ENCODE results near the gene GJA4.

GRCh38 chr1:34792424-34792823 is 375 bp upstream of the GJA4 start:
- TF ChIP-seq, protein P1, sequence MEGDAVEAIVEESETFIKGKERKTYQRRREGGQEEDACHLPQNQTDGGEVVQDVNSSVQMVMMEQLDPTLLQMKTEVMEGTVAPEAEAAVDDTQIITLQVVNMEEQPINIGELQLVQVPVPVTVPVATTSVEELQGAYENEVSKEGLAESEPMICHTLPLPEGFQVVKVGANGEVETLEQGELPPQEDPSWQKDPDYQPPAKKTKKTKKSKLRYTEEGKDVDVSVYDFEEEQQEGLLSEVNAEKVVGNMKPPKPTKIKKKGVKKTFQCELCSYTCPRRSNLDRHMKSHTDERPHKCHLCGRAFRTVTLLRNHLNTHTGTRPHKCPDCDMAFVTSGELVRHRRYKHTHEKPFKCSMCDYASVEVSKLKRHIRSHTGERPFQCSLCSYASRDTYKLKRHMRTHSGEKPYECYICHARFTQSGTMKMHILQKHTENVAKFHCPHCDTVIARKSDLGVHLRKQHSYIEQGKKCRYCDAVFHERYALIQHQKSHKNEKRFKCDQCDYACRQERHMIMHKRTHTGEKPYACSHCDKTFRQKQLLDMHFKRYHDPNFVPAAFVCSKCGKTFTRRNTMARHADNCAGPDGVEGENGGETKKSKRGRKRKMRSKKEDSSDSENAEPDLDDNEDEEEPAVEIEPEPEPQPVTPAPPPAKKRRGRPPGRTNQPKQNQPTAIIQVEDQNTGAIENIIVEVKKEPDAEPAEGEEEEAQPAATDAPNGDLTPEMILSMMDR (conservative IDR thresholded peaks at IDR 0.05; ENCODE audit: low read depth, low read length): no peak
- TF ChIP-seq EZH2 (IDR thresholded peaks at IDR 0.05; ENCODE audit: borderline replicate concordance, low read depth, low read length, poor library complexity, severe bottlenecking): no peak

Data from A673 (cell line).